ENCODE results near the gene CCDC51. TPM values are rescaled to one million over a fixed set of nuclear protein-coding genes. Genes with fewer than 3 reads are reported as not detected.
A peak's percentile ranks its signal among the peaks of the same experiment; 100 is the strongest.

Gene CCDC51
- total and polyA plus RNA-seq, 2 of the 13 experiments (the other 11 are each of a cell fraction or from before 2014, with no cell fraction given) = 18.1 to 29.4 TPM

DNA sequence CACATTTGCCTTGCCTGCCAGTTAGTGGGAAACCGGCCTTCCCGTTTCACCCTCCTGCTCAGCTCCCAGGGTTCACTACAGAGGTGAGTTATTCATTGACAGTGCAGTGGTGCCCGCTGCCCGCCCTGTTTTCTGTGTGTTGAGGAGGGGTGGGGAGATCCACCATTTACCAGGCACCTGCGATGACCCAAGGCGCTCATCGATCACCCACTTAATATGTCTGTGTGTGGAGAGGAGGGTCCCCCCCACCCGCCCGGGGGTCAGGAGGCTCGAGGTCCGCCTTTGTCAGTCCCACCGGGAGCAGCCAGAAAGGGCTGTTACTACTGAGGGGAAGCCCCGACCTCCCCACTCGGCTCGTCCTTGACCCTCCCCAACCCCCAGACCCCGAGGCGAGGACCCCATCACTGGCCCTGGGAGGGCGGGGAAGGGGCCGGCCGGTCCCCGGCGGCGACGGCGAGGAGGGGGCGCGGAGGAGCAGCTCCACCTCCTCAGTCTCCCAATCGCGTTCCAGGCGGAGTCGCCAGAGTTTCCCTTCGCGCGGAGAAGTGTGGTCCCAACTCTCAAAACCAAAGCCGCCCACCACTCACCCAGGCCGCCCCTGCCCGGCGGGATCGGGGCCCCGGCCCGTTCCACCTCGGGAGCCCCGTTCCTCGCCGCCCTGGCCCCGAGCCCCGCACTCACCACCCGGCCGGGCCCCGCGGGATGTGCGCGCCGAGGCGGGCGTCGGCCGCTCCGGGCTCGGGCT lies 11.2 kb downstream of the CCDC51 start (continued):
- TF ChIP-seq, protein P1, sequence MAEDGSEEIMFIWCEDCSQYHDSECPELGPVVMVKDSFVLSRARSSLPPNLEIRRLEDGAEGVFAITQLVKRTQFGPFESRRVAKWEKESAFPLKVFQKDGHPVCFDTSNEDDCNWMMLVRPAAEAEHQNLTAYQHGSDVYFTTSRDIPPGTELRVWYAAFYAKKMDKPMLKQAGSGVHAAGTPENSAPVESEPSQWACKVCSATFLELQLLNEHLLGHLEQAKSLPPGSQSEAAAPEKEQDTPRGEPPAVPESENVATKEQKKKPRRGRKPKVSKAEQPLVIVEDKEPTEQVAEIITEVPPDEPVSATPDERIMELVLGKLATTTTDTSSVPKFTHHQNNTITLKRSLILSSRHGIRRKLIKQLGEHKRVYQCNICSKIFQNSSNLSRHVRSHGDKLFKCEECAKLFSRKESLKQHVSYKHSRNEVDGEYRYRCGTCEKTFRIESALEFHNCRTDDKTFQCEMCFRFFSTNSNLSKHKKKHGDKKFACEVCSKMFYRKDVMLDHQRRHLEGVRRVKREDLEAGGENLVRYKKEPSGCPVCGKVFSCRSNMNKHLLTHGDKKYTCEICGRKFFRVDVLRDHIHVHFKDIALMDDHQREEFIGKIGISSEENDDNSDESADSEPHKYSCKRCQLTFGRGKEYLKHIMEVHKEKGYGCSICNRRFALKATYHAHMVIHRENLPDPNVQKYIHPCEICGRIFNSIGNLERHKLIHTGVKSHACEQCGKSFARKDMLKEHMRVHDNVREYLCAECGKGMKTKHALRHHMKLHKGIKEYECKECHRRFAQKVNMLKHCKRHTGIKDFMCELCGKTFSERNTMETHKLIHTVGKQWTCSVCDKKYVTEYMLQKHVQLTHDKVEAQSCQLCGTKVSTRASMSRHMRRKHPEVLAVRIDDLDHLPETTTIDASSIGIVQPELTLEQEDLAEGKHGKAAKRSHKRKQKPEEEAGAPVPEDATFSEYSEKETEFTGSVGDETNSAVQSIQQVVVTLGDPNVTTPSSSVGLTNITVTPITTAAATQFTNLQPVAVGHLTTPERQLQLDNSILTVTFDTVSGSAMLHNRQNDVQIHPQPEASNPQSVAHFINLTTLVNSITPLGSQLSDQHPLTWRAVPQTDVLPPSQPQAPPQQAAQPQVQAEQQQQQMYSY (CRISPR knock-in tag; IDR thresholded peaks at IDR 0.05) = no peak
- TF ChIP-seq SYNCRIP (IDR thresholded peaks at IDR 0.05; ENCODE audit: insufficient read depth, low read depth, low read length) = no peak
- TF ChIP-seq ZNF619 (CRISPR knock-in tag; IDR thresholded peaks at IDR 0.05) = no peak
- no peak for TF ChIP-seq NR2F2 (IDR thresholded peaks at IDR 0.05; ENCODE audit: borderline replicate concordance, low read depth)
- TF ChIP-seq, protein P2, sequence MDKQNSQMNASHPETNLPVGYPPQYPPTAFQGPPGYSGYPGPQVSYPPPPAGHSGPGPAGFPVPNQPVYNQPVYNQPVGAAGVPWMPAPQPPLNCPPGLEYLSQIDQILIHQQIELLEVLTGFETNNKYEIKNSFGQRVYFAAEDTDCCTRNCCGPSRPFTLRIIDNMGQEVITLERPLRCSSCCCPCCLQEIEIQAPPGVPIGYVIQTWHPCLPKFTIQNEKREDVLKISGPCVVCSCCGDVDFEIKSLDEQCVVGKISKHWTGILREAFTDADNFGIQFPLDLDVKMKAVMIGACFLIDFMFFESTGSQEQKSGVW (CRISPR knock-in tag; IDR thresholded peaks at IDR 0.05; ENCODE audit: borderline replicate concordance) = no peak
- no peak; the same call in 1 of the 2 replicates for TF ChIP-seq MEIS2 (CRISPR knock-in tag; IDR thresholded peaks at IDR 0.05)
- no peak for TF ChIP-seq ATF7-NPFF (CRISPR knock-in tag; IDR thresholded peaks at IDR 0.05; ENCODE audit: low read depth)
- no peak for TF ChIP-seq ZNF44 (CRISPR knock-in tag; IDR thresholded peaks at IDR 0.05)
- TF ChIP-seq MTF2 (CRISPR knock-in tag; IDR thresholded peaks at IDR 0.05; ENCODE audit: borderline replicate concordance) = no peak
- peak; percentile 22; the same call in 1 of the 2 replicates for TF ChIP-seq GATA4 (IDR thresholded peaks at IDR 0.05; ENCODE audit: borderline replicate concordance, low read depth)
- TF ChIP-seq ZFP62 (CRISPR knock-in tag; IDR thresholded peaks at IDR 0.05) = no peak
- no peak for TF ChIP-seq SETDB1 (CRISPR knock-in tag; IDR thresholded peaks at IDR 0.05; ENCODE audit: borderline replicate concordance)
- TF ChIP-seq, protein P3, sequence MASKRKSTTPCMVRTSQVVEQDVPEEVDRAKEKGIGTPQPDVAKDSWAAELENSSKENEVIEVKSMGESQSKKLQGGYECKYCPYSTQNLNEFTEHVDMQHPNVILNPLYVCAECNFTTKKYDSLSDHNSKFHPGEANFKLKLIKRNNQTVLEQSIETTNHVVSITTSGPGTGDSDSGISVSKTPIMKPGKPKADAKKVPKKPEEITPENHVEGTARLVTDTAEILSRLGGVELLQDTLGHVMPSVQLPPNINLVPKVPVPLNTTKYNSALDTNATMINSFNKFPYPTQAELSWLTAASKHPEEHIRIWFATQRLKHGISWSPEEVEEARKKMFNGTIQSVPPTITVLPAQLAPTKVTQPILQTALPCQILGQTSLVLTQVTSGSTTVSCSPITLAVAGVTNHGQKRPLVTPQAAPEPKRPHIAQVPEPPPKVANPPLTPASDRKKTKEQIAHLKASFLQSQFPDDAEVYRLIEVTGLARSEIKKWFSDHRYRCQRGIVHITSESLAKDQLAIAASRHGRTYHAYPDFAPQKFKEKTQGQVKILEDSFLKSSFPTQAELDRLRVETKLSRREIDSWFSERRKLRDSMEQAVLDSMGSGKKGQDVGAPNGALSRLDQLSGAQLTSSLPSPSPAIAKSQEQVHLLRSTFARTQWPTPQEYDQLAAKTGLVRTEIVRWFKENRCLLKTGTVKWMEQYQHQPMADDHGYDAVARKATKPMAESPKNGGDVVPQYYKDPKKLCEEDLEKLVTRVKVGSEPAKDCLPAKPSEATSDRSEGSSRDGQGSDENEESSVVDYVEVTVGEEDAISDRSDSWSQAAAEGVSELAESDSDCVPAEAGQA (IDR thresholded peaks at IDR 0.05; ENCODE audit: low read depth) = no peak
- TF ChIP-seq, protein P3 (CRISPR knock-in tag; IDR thresholded peaks at IDR 0.05; ENCODE audit: borderline replicate concordance) = no peak
- no peak for TF ChIP-seq YEATS2 (CRISPR knock-in tag; IDR thresholded peaks at IDR 0.05; ENCODE audit: borderline replicate concordance)
- no peak for TF ChIP-seq SCMH1 (CRISPR knock-in tag; IDR thresholded peaks at IDR 0.05; ENCODE audit: borderline replicate concordance)
- peak; percentile 35 for TF ChIP-seq PHF5A (CRISPR knock-in tag; IDR thresholded peaks at IDR 0.05; ENCODE audit: low read depth, unreplicated experiment)
- TF ChIP-seq KLF9 (CRISPR knock-in tag; IDR thresholded peaks at IDR 0.05; ENCODE audit: low read depth) = no peak
- TF ChIP-seq PAWR (CRISPR knock-in tag; IDR thresholded peaks at IDR 0.05; ENCODE audit: borderline replicate concordance) = no peak

Data from HepG2 (cell line).